Stimulated activated CD4-positive, alpha-beta T cell treated with anti-CD3 and anti-CD28 coated beads, Interleukin-4, amount 100 ng/mL, for 24 hours (primary cell): ENCODE measurements around the gene GMEB2.
"Not testable (repeated sequence)": the region's sequence is repeated elsewhere in the genome, so short reads cannot be mapped to it uniquely, and the experiment has no call there.

ENCODE experiments used
- DNase-seq: peaks from one replicate; pipeline ENCODE4 v3.0.0-alpha.2; 2020

The GMEB2 gene, protein sequence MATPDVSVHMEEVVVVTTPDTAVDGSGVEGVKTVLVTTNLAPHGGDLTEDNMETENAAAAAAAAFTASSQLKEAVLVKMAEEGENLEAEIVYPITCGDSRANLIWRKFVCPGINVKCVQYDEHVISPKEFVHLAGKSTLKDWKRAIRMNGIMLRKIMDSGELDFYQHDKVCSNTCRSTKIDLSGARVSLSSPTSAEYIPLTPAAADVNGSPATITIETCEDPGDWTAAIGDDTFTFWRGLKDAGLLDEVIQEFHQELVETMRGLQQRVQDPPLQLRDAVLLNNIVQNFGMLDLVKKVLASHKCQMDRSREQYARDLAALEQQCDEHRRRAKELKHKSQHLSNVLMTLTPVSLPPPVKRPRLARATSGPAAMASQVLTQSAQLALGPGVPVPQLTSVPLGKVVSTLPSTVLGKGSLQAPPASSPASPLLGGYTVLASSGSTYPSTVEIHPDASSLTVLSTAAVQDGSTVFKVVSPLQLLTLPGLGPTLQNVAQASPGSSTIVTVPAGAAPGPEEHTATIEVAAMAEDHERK

GRCh38 chr20:63626424-63627128, at the start of gene GMEB2:
TSS of gene GMEB2 (minus strand) at chr20:63627101. CDS start at chr20:63619397, 7,704 bp downstream.
- DNase-seq, result peak; percentile 73

GRCh38 chr20:63675681-63676368, 48.9 kb upstream of the GMEB2 start:
- no peak for DNase-seq

GRCh38 chr20:63673951-63674350, 47.0 kb upstream of the GMEB2 start:
- DNase-seq, result no peak

DNA sequence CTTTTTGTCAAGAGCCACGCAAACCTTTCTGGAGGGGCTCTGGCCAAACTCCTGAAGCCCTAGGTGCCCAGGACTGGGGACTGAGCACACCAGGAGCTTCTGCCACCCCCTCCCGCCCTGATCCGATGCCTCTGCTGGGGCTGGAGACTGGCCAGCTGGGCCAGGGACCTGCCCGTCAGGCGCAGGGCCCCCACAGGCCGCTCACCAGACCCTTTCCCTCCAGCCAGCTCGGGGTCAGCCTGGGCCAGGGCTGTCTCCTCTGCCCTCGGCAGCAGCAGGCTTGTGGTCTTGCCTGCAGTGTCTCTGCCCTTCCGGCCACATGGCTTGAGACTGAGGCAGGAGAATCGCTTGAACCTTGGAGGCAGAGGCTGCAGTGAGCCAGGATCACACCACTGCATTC, 45.8 kb upstream of the GMEB2 start:
- DNase-seq, result no peak

DNA sequence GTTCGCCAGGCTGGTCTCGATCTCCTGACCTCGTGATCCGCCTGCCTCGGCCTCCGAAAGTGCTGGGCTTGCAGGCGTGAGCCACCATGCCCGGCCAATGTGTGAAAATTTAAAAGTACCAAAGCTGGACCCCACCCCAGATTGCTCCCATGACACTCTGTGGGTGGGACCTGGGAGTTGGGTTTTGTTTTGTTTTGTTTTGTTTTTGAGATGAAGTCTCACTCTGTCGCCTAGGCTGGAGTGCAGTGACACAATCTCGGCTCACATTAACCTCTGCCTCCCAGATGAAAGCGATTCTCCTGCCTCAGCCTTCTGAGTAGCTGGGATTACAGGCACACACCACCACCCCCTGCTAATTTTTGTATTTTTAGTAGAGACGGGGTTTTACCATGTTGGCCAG, 44.8 kb upstream of the GMEB2 start:
- not testable (repeated sequence) for DNase-seq

DNA sequence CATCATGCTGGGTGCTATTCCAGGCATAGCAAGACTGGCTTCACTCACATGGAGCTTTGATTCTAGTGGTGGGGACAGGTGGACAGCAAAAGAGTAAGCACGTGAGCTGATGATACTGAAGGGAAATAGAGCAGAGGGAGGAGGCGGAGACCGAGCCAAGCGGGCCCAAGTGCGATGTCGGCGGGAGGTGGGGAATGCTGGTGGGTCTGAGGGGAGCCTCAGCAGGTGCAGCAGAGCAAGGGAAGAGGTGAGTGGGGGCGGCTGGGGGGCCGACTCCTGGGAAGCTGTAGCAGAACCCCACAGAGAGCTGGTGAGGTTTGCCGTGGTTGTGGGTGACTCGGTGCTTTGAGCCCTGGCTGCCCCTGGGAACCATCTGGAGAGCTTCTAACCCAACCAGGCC, 41.5 kb upstream of the GMEB2 start:
- DNase-seq, result no peak

GRCh38 chr20:63667858-63668257, 41.0 kb upstream of the GMEB2 start:
- no peak for DNase-seq

- DNase-seq, result no peak
These were observed 38.8 kb upstream of the GMEB2 start for GRCh38 chr20:63665708-63666107.

GRCh38 chr20:63664861-63665594, 38.1 kb upstream of the GMEB2 start:
- no peak for DNase-seq

- no peak for DNase-seq
These were observed 37.4 kb upstream of the GMEB2 start for GRCh38 chr20:63664143-63664851.

DNA sequence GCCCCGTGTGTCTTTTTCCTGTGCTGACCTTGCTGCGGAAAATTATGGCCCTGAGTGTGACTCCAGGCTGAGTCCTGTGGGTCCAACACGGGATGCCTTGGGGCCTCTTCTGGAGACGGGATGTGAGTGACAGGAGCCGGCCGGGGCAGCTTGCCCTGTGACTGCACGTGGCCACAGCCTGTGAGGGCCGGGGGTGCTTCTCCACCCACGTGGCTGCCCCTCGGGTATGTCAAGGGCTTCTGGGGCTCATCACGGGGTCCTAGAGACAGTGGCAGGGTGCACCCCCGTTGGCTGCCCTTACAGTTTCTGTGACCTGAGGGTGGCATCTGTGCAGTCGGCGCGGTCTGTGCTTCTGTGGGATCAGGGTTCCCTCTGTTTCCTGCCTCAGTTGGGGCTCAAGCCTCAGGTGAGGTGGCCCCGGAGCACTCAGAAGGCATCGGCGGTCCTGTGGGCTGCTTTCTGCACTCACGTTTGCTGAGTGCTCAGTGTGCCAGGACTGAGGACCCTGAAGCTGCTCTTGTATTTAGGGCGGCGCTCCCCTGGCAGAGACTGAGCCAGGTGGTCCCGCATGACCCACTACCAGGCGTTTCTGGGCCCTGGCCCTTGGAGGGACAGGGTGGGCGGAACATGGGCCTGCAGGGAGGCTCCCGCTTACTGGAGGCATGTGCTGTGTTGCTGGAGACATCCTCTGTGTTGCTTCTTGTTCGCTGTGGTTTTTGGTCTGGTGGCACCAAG, 36.6 kb upstream of the GMEB2 start:
- no peak for DNase-seq

- no peak for DNase-seq
These were observed 35.9 kb upstream of the GMEB2 start for GRCh38 chr20:63662813-63663189.

DNA sequence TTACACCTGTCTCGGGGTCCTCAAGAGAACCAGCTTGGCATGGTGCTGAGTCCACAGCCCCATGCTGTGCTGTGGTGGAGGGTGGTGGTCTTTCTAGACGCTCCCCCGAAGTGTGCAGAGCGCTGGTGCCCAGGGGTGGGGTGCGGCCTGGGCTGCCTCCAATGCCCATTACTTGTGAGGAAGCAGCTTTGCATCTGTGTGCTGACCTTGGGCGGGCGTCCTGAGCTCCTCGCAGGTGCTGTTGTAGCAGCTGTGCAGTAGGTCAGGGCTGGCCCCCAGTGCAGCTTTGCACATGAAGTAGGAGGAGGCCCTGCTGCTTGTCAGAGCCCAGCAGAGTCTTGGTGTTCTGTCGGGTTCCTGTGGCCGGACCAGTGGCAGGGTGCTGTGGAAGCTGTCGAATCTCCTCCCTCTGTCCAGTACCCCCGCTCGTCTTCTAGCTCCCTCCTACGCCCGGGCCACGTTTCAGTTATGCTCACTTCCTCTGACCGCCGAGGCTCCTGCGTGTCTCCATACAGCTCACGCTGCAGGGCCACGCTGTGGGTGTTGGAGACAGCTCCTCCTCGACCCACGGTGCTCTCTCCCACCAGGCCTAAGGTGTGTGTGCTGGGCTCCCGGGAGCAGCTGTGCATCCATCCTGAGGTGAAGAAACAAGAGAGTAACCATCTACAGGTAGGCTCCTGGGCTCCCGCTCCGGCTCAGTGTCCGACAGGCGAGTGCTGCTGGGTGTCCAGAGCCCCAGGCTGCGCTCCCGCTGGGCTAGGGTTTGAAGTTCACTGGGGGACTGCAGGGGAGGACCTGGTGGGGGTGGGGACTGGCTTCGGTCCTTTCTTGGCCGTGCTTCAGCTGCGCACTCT, 35.3 kb upstream of the GMEB2 start:
- no peak for DNase-seq

- DNase-seq, result no peak
These were observed 34.2 kb upstream of the GMEB2 start for GRCh38 chr20:63661108-63661507.

- DNase-seq, result no peak
These were observed 33.7 kb upstream of the GMEB2 start for GRCh38 chr20:63660622-63661021.

DNA sequence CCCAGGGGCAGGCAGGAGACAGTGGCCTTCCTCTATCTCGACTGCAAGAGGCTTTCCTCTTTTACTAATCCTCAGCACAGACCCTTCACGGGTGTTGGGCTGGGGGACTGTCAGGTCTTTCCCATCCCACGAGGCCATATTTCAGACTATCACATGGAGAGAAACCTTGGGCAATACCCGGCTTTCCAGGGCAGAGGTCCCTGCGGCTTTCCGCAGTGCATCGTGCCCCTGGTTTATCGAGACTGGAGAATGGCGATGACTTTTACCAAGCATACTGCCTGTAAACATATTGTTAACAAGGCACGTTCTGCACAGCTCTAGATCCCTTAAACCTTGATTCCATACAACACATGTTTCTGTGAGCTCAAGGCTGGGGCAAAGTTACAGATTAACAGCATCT, 33.3 kb upstream of the GMEB2 start:
- not testable (repeated sequence) for DNase-seq

GRCh38 chr20:63659370-63659769, 32.5 kb upstream of the GMEB2 start:
- no peak for DNase-seq

DNA sequence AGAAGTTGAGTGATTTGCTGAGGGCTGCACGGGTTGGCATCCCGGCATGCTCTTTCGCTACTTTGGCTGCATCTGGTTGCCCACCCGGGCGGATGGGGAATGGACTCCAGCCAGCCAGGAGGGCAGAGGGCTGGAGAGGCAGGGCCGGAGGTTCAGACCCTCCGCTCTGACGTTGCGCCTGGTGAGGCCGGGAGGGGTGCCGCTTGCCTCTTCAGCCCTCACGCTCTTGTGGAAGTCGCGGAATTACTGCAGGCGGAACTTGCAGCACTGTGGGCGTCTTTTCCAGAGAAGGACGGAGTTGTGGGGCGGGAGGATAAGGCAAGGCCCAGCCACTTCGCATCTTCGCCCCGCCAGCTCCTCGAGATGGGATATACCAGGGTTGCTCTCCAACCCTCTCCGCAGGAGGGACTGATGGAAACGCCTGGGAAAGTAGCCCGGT, 31.9 kb upstream of the GMEB2 start:
- DNase-seq, result no peak

DNA sequence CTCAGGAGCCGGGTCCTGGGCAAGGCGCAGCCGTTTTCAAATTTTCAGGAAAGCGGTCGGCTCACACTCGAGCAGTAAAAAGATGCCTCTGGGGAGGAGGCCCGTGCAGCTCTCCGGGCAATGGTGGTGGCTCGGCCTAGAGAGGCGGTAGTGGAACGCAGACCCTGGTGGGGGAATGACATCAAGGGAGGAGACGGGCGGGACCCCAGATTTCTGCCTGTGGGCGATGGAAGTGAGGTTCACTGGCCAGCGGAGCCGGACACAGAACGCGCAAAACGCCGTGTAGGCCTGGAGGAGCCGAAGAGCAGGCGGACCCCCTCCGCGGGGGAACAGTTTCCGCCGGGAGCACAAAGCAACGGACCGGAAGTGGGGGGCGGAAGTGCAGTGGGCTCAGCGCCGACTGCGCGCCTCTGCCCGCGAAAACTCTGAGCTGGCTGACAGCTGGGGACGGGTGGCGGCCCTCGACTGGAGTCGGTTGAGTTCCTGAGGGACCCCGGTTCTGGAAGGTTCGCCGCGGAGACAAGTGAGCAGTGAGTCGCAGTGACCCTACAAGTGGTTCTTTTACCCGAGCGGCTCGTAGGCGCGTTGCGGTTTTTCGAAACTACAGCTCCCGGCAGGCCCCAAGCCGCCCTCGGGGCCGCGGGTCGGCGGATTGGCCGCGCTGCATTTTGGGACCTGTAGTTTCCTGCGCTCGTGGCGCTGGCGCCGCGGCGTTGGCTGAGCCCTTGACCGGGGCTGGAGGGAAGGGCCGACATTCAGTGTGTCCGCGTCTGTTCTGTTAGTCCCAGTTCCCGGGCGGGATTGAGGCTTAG, 31.2 kb upstream of the GMEB2 start, which contains the start of gene RTEL1:
RTEL1 (plus strand) TSS at position 376 of the 812 bp plus-strand sequence. CDS start 1,091 bp downstream, outside the sequence.
- peak; percentile 90 for DNase-seq
